ENCODE measurements around the gene ATP1A3.

GRCh38 chr19:41918095-41918494 lies 75.9 kb downstream of the ATP1A3 start:
- TF ChIP-seq CTCF (IDR thresholded peaks at IDR 0.05): no peak
- TF ChIP-seq ZFX (IDR thresholded peaks at IDR 0.05; ENCODE audit: borderline replicate concordance): no peak
